Measurements from ENCODE around the gene CPNE6. TPM values are rescaled to one million over a fixed set of nuclear protein-coding genes. Genes with fewer than 3 reads are reported as not detected.

Gene CPNE6
- total and polyA plus RNA-seq, 5 donors from 2014 or later: not detected

DNA sequence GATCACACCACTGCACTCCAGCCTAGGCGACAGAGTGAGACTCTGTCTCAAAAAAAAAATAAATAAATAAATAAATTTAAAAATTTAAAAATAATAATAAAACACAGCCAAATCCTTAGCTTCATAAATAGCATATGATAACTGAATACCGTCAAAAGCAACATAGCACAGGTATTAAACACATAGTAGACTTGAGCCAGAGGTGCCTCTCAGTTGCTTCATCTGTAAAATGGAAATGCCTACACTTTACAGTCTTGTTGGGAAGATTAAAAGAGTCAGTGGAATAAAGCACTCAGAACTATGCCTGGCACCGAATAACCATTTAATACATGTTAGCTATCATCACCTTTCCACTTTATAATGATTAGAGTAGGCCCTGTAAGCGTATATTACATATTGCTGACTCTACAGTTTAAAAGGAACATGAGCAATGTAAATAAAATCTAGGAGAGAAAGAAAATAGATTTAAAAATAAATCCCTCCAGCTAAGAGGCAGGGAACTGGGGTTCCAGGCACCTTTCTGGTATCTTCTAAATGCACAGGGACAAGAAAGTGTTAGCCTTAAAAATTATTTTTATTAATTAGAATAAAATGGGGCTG, 35.4 kb downstream of the CPNE6 start:
- H3K9me3 ChIP-seq (ENCODE audit: control insufficient read depth in 2 of 2, low read length in 2 of 2): no peaks in the 10 kb centered on the region
- no peak overlapping the region for H3K4me3 ChIP-seq (ENCODE audit: low read depth, low read length)
- H3K27ac Mint-ChIP-seq: no peak overlapping the region
- peaks cover 0 to 1% (median 0%) of the 10 kb centered on the region in 7 donors for H3K9me3 Mint-ChIP-seq
- H3K4me1 Mint-ChIP-seq: peaks cover 9 to 21% (median 13%) of the 10 kb centered on the region in 4 donors
- H3K27me3 ChIP-seq (ENCODE audit: control insufficient read depth, insufficient read depth, low read length): no peaks in the 10 kb centered on the region
- no peak overlapping the region for H3K27ac ChIP-seq (ENCODE audit: insufficient read depth, low read length, poor library complexity, severe bottlenecking)
- peaks cover 9% of the 10 kb centered on the region for H3K4me1 ChIP-seq (ENCODE audit: control insufficient read depth, insufficient read depth, low read length, poor library complexity, severe bottlenecking)
- H3K27me3 Mint-ChIP-seq: no peaks in the 10 kb centered on the region
- peaks cover 28% of the 10 kb centered on the region for H3K36me3 Mint-ChIP-seq
- ATAC-seq (ENCODE audit: low read depth in 2 of 2): no peak
- DNase-seq: no peak
- peaks cover 18% of the 10 kb centered on the region for H3K36me3 ChIP-seq (ENCODE audit: control insufficient read depth, insufficient read depth, low read length)
- no peak overlapping the region for H3K4me3 Mint-ChIP-seq

- no peaks in the 10 kb centered on the region for H3K27me3 Mint-ChIP-seq
- H3K4me3 ChIP-seq (ENCODE audit: low read depth, low read length): peak overlapping the region; percentile 46
- no peaks in the 10 kb centered on the region for H3K27me3 ChIP-seq (ENCODE audit: control insufficient read depth, insufficient read depth, low read length)
- peaks cover 6% of the 10 kb centered on the region for H3K36me3 ChIP-seq (ENCODE audit: control insufficient read depth, insufficient read depth, low read length)
- H3K4me1 ChIP-seq (ENCODE audit: control insufficient read depth, insufficient read depth, low read length, poor library complexity, severe bottlenecking): peaks cover 13% of the 10 kb centered on the region
- H3K27ac Mint-ChIP-seq: peak overlapping the region; percentile 90 to 99 (median 95)
- no peaks in the 10 kb centered on the region for H3K9me3 ChIP-seq (ENCODE audit: control insufficient read depth in 2 of 2, low read length in 2 of 2)
- H3K36me3 Mint-ChIP-seq: peaks cover 15% of the 10 kb centered on the region
- no peak for DNase-seq
- H3K27ac ChIP-seq (ENCODE audit: insufficient read depth, low read length, poor library complexity, severe bottlenecking): peak overlapping the region; percentile 82
- peaks cover 9 to 21% (median 15%) of the 10 kb centered on the region in 4 donors for H3K4me1 Mint-ChIP-seq
- H3K4me3 Mint-ChIP-seq: peak overlapping the region in 1 of 4 donors; percentile 70
- H3K9me3 Mint-ChIP-seq: peaks cover 0 to 1% (median 0%) of the 10 kb centered on the region in 7 donors
- peak; percentile 16 to 18 for ATAC-seq (ENCODE audit: low read depth in 2 of 2)
Observed at GRCh38 chr14:24108336-24108874, 37.0 kb downstream of the CPNE6 start.

GRCh38 chr14:24110060-24110459, 38.7 kb downstream of the CPNE6 start:
- H3K27ac Mint-ChIP-seq: no peak overlapping the region

DNA sequence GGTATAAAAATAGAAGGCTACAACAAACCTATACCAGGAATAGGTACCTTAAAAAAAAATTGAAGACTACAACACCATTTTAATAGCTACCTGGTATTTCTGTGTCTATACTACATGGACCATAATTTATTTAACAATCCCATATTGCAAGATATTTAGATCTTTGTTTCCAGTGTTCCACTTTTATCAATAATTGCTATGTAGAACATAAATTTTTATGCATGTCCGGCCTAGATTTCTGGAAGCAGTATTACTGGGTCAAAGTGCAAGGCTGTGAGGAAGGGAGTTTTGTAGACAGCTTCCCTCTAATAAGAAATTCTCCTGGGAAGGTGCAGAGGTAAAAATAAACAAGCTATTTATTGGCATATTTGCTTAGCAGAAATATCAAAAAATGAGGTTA, 39.2 kb downstream of the CPNE6 start:
- peaks cover 9 to 28% (median 18%) of the 10 kb centered on the region in 4 donors for H3K4me1 Mint-ChIP-seq
- ATAC-seq (ENCODE audit: low read depth in 2 of 2): no peak
- H3K9me3 Mint-ChIP-seq: peaks cover 0 to 1% (median 0%) of the 10 kb centered on the region in 7 donors

More at GRCh38 chr14:24110060-24110459, 38.7 kb downstream of the CPNE6 start:
- Histone ChIP-seq H3K4me3 (ENCODE audit: low read depth, low read length) (no peak overlapping the region), H3K4me1 (ENCODE audit: control insufficient read depth, insufficient read depth, low read length, poor library complexity, severe bottlenecking) (peaks cover 17% of the 10 kb centered on the region), H3K27ac (ENCODE audit: insufficient read depth, low read length, poor library complexity, severe bottlenecking) (no peak overlapping the region), H3K36me3 (ENCODE audit: control insufficient read depth, insufficient read depth, low read length) (no peaks in the 10 kb centered on the region), H3K27me3 (ENCODE audit: control insufficient read depth, insufficient read depth, low read length) (no peaks in the 10 kb centered on the region), H3K9me3 (ENCODE audit: control insufficient read depth in 2 of 2, low read length in 2 of 2) (no peaks in the 10 kb centered on the region)
- Mint-ChIP-seq H3K4me3 (no peak overlapping the region), H3K27me3 (no peaks in the 10 kb centered on the region), H3K4me1 (peaks cover 6 to 23% (median 16%) of the 10 kb centered on the region in 4 donors), H3K9me3 (peaks cover 0 to 1% (median 0%) of the 10 kb centered on the region in 7 donors), H3K36me3 (peaks cover 2% of the 10 kb centered on the region)
- DNase-seq: no peak
- no peak for ATAC-seq (ENCODE audit: low read depth in 2 of 2)

DNA sequence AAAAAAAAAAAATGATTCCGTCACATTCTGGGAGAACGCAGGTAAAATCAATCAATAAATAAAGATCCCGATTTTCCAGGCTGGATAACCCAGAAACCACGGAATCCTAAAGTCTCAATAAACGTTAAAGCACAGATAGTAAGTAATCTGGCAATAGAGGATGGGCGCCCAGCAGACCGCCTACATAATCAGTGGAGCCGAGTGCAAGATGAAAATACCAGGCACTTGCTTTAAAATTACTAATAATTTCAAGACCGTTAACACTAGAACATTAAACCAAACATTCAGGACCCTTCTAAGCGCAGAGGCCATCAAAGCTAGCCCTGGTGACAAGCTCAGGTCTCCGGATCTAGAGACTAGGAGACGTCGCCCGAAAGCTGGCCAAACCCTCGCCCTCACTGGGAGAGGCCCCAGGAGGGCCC, 42.0 kb downstream of the CPNE6 start:
- Histone ChIP-seq H3K4me3 (ENCODE audit: low read depth, low read length) (peak overlapping the region; percentile 92), H3K36me3 (ENCODE audit: control insufficient read depth, insufficient read depth, low read length) (peaks cover 17% of the 10 kb centered on the region), H3K4me1 (ENCODE audit: control insufficient read depth, insufficient read depth, low read length, poor library complexity, severe bottlenecking) (peaks cover 41% of the 10 kb centered on the region), H3K9me3 (ENCODE audit: control insufficient read depth in 2 of 2, low read length in 2 of 2) (no peaks in the 10 kb centered on the region), H3K27ac (ENCODE audit: insufficient read depth, low read length, poor library complexity, severe bottlenecking) (peak overlapping the region; percentile 100), H3K27me3 (ENCODE audit: control insufficient read depth, insufficient read depth, low read length) (no peaks in the 10 kb centered on the region)
- ATAC-seq (ENCODE audit: low read depth in 2 of 2) (no peak), DNase-seq (no peak)
- Mint-ChIP-seq H3K27me3 (no peaks in the 10 kb centered on the region), H3K36me3 (peaks cover 17% of the 10 kb centered on the region), H3K27ac (peak overlapping the region; percentile 98 to 100 (median 100)), H3K4me1 (peaks cover 12 to 49% (median 29%) of the 10 kb centered on the region in 4 donors), H3K9me3 (peaks cover 0 to 1% (median 0%) of the 10 kb centered on the region in 7 donors), H3K4me3 (peak overlapping the region; percentile 92 to 97 (median 94))

More for the DNA sequence above, 39.2 kb downstream of the CPNE6 start:
- H3K4me3 ChIP-seq (ENCODE audit: low read depth, low read length): no peak overlapping the region
- no peaks in the 10 kb centered on the region for H3K27me3 ChIP-seq (ENCODE audit: control insufficient read depth, insufficient read depth, low read length)
- H3K36me3 ChIP-seq (ENCODE audit: control insufficient read depth, insufficient read depth, low read length): no peaks in the 10 kb centered on the region
- Mint-ChIP-seq H3K27ac (peak overlapping the region in 1 of 3 donors; percentile 60), H3K4me3 (peak overlapping the region in 1 of 4 donors; percentile 39), H3K27me3 (no peaks in the 10 kb centered on the region), H3K36me3 (no peaks in the 10 kb centered on the region)
- H3K9me3 ChIP-seq (ENCODE audit: control insufficient read depth in 2 of 2, low read length in 2 of 2): no peaks in the 10 kb centered on the region
- no peak for DNase-seq
- H3K27ac ChIP-seq (ENCODE audit: insufficient read depth, low read length, poor library complexity, severe bottlenecking): no peak overlapping the region
- peaks cover 21% of the 10 kb centered on the region for H3K4me1 ChIP-seq (ENCODE audit: control insufficient read depth, insufficient read depth, low read length, poor library complexity, severe bottlenecking)

DNA sequence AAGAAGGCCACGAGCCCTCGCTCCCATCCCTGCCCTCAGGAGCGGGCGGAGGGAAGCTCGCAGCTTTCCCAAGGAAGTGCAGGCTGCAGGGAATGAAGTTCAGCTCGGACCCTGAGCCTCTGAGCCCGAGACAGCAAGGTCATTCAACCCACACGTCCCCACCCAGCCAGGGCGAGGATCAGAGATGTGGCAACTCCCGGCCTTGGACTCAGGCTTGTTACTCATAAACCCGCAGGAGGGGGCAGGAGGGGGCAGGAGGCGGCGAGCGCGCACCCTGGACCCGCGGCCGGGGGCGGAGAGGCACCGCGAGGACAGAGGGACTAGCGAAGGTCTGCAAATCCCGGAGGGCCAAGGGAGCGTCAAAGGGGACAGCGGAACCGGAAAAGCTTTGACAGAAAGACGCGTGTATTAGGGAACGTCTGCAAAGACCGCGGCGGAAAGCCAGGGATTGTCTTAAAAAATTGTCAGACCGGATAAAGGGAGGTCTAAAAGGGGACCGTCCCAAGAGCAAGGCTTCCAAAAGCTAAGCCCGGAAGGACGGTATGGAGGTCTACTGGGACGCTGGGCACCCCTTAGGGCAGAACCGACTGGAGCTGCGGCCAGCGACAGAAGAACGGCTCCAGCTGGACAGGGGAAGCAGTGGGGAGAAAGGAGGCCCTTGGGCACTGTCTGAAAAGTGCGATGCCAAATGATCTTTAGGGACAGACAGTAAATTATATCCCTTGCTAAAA, 42.6 kb downstream of the CPNE6 start:
- no peaks in the 10 kb centered on the region for H3K27me3 ChIP-seq (ENCODE audit: control insufficient read depth, insufficient read depth, low read length)
- peaks cover 0 to under 1% (median 0%) of the 10 kb centered on the region in 7 donors for H3K9me3 Mint-ChIP-seq
- H3K4me1 Mint-ChIP-seq: peaks cover 8 to 47% (median 26%) of the 10 kb centered on the region in 4 donors
- H3K27ac ChIP-seq (ENCODE audit: insufficient read depth, low read length, poor library complexity, severe bottlenecking): peak overlapping the region; percentile 100
- H3K9me3 ChIP-seq (ENCODE audit: control insufficient read depth in 2 of 2, low read length in 2 of 2): no peaks in the 10 kb centered on the region
- H3K36me3 Mint-ChIP-seq: peaks cover 22% of the 10 kb centered on the region
- peak overlapping the region; percentile 98 to 100 (median 100) for H3K27ac Mint-ChIP-seq
- no peaks in the 10 kb centered on the region for H3K27me3 Mint-ChIP-seq
- peak overlapping the region; percentile 92 to 97 (median 94) for H3K4me3 Mint-ChIP-seq
- H3K4me1 ChIP-seq (ENCODE audit: control insufficient read depth, insufficient read depth, low read length, poor library complexity, severe bottlenecking): peaks cover 35% of the 10 kb centered on the region
- ATAC-seq (ENCODE audit: low read depth in 2 of 2): peak; percentile 17
- H3K36me3 ChIP-seq (ENCODE audit: control insufficient read depth, insufficient read depth, low read length): peaks cover 23% of the 10 kb centered on the region
- peak; percentile 72 to 92 (median 88) for DNase-seq
- peak overlapping the region; percentile 92 for H3K4me3 ChIP-seq (ENCODE audit: low read depth, low read length)

- peaks cover 27% of the 10 kb centered on the region for H3K36me3 Mint-ChIP-seq
- H3K9me3 Mint-ChIP-seq: no peaks in the 10 kb centered on the region
- peak within 1 kb of the TSS; percentile 92 to 97 (median 94) for H3K4me3 Mint-ChIP-seq
Observed at GRCh38 chr14:24114532-24115421, 43.4 kb downstream of the CPNE6 start, which contains the start of the genes DCAF11 and NRL. DCAF11 (plus strand) TSS chr14:24114777; CDS start chr14:24115595, 818 bp downstream. NRL (minus strand) TSS chr14:24114949; CDS start chr14:24082848, 32,101 bp downstream.

More at GRCh38 chr14:24114532-24115421, 43.4 kb downstream of the CPNE6 start, which contains the start of the genes DCAF11 and NRL:
- H3K27ac ChIP-seq (ENCODE audit: insufficient read depth, low read length, poor library complexity, severe bottlenecking): peak within 1 kb of the TSS; percentile 100
- peak; percentile 85 to 86 for ATAC-seq (ENCODE audit: low read depth in 2 of 2)
- H3K36me3 ChIP-seq (ENCODE audit: control insufficient read depth, insufficient read depth, low read length): peaks cover 31% of the 10 kb centered on the region
- Mint-ChIP-seq H3K27me3 (no peaks in the 10 kb centered on the region), H3K27ac (peak within 1 kb of the TSS; percentile 98 to 100 (median 100)), H3K4me1 (peaks cover 6 to 47% (median 23%) of the 10 kb centered on the region in 4 donors)
- DNase-seq: peak; percentile 97 to 100 (median 100)
- H3K4me1 ChIP-seq (ENCODE audit: control insufficient read depth, insufficient read depth, low read length, poor library complexity, severe bottlenecking): peaks cover 31% of the 10 kb centered on the region
- H3K27me3 ChIP-seq (ENCODE audit: control insufficient read depth, insufficient read depth, low read length): no peaks in the 10 kb centered on the region
- peak within 1 kb of the TSS; percentile 96 for H3K4me3 ChIP-seq (ENCODE audit: low read depth, low read length)
- H3K9me3 ChIP-seq (ENCODE audit: control insufficient read depth in 2 of 2, low read length in 2 of 2): no peaks in the 10 kb centered on the region
